IPS DF 19.7 (cell line): ENCODE results near the gene MAL.
"Not testable (repeated sequence)": the region's sequence is repeated elsewhere in the genome, so short reads cannot be mapped to it uniquely, and the experiment has no call there.

Source experiments
- DNase-seq: peaks from one replicate; pipeline ENCODE4 v3.0.0-alpha.2; 2013; ENCODE audit warnings: low read depth, low spot score

MAL gene

DNA sequence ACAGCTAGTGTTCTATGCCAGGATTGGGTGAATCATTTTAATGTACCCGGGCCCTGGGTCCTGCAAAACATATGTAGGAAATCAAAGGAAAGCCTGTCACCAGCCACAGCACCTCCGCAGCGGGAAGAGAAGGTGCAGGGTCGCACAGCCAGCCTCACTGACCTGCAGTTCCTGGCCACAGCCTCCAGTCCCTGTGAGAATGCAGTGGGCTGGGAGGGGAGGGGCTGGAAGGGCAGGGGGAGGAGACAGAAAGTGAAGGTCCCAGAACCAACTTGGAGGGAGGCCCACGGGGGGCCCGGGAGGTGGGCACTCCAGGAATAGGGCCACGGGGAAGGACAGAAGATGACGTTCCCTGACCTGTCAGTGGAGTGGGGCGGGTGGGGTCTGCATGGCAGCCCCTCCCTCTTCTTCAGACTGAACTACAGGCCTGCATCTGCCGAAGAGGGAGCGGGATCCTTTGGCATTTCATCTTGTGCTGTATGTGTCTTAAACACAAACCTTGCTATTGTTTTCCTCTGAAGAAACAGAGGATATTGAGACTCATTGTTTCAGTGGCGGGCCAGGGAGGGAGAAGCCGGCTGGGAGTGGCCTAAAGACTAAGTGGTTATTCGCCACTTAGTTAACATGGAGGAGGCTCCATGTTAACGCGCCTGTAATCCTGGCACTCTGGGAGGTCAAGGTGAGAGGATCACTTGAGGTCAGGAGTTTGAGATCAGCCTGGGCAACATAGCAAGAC is 7.5 kb downstream of the MAL start:
- DNase-seq: no peak

DNA sequence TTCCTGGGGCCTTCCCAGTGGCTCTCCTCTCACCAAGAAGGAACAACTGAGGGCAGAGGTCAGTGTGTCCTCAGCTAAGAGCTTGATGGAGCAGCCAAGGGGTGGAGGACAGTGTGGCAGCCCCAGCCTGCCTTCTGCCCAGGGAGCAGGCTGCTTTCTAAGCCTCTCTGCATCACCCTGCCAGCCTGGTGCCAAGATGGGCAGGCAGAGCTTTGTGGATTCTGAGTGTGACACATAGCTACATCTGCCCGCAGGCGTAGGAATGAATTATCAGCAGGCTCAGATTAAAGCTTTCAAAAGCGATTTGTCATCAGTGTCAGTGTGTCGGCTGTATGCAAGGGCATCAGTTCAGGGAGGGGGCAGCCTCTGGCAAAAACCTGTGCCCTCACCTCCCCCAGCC is 8.7 kb downstream of the MAL start:
- no peak for DNase-seq

DNA sequence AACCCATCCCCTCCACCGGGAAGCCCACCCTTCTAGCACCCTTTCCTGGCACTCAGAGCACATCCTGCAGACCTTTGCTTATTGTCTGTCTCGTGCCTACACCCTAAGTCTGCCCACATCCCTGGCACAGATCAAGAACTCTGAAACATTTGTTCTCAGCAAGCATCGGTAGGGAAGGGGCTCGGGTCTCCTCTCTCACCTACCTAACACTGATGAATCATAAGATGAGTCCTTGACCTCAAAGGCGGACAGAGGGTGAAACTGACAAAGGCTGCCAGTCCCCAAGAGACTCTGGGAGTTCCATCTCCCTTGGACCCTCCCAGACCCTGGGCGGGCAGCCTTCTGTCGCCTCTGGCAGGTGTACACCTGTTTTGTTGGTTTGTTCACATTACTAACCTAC is 9.3 kb downstream of the MAL start:
- DNase-seq: no peak

DNA sequence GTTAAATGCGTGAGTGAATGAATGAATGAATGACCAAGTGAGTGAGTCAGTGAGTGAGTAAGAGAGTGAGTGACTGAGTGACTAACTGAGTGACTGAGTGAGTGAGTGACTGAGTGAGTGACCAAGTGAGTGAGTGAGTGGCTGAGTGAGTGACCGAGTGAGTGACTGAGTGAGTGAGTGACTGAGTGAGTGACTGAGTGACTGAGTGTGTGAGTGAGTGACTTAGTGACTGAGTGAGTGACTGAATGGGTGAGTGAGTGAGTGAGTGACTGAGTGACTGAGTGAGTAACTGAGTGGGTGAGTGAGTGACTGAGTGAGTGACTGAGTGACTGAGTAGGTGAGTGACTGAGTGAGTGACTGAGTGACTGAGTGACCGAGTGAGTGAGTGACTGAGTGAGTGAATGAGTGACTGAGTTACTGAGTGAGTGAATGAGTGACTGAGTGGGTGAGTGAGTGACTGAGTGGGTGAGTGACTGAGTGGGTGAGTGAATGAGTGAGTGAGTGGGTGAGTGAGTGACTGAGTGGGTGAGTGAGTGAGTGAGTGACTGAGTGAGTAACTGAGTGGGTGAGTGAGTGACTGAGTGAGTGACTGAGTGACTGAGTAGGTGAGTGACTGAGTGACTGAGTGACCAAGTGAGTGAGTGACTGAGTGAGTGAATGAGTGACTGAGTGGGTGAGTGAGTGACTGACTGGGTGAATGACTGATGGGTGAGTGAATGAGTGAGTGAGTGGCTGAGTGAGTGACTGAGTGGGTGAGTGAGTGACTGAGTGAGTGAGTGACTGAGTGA is 11.3 kb downstream of the MAL start:
- no peak for DNase-seq

DNA sequence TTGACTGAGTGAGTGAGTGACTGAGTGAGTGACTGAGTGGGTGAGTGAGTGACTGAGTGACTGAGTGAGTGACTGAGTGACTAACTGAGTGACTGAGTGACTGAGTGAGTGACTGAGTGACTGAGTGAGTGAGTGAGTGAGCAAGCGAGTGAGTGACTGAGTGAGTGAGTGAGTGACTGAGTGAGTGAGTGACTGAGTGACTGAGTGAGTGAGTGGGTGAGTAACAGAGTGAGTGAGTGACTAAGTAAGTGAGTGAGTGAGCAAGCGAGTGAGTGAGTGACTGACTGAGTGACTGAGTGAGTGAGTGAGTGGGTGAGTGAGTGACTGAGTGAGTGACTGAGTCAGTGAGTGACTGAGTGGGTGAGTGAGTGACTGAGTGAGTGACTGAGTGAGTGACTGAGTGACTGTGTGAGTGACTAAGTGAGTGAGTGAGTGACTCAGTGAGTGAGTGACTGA is 11.9 kb downstream of the MAL start:
- DNase-seq: no peak

DNA sequence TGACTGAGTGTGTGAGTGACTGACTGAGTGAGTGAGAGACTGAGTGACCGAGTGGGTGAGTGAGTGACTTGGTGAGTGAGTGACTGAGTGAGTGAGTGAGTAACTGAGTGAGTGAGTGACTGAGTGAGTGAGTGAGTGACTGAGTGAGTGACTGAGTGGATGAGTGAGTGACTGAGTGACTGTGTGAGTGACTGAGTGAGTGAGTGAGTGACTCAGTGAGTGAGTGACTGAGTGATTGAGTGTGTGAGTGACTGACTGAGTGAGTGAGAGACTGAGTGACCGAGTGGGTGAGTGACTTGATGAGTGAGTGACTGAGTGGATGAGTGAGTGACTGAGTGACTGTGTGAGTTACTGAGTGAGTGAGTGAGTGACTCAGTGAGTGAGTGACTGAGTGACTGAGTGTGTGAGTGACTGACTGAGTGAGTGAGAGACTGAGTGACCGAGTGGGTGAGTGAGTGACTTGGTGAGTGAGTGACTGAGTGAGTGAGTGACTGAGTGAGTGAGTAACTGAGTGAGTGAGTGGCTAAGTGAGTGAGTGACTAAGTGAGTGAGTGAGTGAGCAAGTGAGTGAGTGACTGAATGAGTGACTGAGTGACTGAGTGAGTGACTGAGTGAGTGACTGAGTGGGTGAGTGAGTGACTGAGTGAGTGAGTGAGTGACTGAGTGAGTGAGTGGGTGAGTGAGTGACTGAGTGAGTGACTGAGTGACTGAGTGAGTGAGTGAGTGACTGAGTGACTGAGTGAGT is 12.5 kb downstream of the MAL start:
- DNase-seq: not testable (repeated sequence)

DNA sequence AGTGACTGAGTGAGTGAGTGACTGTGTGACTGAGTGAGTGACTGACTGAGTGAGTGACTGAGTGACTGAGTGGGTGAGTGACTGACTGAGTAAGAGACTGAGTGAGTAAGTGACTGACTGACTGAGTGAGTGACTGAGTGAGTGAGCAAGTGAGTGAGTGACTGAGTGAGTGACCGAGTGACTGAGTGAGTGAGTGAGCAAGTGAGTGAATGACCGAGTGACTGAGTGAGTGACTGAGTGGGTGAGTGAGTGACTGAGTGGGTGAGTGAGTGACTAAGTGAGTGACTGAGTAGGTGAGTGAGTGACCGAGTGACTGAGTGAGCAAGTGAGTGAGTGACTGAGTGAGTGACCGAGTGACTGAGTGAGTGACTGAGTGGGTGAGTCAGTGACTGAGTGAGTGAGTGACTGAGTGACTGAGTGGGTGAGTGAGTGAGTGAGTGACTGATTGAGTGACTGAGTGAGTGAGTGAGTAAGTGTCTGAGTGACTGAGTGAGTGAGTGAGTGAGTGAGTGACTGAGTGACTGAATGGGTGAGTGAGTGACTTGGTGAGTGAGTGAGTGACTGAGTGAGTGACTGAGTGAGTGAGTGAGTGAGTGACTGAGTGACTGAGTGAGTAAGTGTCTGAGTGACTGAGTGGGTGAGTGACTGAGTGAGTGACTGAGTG is 13.3 kb downstream of the MAL start:
- no peak for DNase-seq

DNA sequence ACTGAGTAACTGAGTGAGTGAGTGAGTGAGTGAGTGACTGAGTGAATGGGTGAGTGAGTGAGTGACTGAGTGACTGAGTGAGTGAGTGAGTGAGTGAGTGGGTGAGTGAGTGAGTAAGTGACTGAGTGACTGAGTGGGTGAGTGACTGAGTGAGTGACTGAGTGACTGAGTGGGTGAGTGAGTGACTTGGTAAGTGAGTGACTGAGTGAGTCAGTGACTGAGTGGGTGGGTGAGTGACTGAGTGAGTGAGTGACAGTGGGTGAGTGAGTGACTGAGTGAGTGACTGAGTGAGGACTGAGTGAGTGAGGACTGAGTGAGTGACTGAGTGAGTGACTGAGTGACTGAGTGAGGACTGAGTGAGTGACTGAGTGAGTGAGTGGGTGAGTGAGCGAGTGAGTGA is 13.9 kb downstream of the MAL start:
- no peak for DNase-seq

DNA sequence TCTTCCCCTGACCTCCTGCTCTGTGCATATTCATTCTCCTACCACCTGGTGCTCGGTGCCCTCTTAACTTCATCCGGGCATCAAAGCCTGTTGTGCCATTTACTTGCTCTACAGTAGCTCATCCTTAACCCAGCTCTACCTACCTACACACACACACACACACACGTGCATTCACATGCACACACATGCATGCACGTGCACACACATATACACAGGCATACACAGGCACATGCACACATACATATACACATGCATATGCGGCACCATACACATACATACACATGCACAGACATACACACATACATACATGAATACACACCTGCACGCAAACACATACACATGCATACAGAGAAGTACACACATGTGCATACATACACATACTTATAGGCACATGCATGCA is 14.5 kb downstream of the MAL start:
- no peak for DNase-seq

DNA sequence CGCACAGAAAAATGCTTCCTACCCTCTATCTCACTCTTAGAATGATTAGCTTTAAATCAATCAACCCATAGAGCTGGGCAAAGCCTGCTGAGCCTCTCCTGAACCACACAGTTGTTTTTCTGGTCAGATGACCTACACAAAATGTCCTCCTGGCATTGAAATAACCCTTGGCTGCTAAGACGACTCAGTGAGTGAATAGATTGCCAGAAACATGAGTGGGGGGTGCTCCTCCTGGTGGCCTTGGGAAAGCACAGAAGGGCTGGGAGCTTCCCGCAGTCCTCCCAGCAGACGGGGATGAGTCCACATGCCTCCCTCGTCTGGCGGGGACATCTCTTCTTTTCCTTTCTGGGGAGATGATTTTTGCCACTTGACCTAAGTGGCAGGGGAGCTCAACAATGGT is 14.9 kb downstream of the MAL start:
- DNase-seq: no peak

DNA sequence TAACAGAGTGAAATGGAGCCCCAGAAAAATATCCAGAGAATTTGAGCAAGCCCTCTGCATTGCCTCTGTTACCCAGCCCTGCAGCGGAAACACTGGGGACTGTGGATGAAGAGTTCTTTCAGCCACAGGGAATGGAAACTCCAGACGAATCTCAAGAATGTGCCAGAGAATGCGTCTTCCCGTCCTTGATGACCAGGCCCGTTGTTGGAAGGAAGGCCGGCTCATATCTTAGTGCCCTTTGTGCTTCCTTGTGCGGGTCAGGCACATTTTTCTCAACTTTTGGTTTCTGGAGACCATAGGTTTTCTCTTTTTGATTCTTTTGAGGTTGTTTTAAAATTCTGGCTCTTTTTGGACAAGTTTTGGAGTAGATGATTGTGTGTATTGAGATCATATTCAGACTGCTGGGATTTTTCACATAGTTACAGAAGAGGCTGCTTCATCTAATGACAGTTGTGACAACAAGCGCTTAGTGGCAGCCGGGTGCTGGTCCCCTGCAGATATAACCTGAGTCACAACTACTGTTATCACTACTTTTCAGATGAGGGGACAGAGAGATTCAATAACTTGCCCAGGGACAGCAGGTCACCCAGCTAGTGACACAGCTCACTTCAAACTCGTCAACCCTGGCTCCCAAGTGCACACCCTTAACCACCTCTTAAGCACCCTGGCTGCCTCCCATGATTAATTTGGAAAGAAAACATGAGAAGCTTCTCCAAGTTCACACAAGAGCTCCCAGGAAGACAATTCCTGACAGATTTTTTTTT is 15.7 kb downstream of the MAL start:
- no peak for DNase-seq

DNA sequence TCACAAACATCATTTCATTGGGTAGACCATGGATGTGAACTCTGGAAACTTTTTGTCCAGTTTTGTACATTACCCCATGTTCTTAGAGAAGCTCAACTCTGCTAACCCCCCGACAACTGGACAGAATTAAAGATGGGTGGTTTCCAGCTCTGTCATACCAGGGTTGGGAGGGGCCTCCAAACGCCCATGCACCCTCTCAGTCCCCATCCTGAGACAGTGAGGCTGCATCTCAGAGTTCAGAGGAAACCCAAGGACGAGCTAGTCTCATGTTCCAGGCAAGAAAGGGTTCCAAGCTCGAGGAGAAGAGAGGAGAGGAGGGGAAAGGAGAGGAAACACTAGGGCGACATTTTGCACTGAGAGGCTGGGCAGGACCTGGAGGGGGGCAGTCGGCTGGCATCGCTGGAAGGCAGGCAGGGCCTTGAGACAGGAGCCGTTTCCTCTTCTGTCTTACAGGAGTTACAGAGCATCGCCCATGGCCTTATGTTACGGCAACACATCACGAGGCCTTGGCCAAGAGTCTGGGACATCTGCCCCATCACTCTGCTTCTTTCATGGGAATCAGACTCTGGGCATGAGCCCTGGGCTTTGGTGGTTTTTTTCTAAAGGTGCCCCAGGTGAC is 16.4 kb downstream of the MAL start:
- no peak for DNase-seq

DNA sequence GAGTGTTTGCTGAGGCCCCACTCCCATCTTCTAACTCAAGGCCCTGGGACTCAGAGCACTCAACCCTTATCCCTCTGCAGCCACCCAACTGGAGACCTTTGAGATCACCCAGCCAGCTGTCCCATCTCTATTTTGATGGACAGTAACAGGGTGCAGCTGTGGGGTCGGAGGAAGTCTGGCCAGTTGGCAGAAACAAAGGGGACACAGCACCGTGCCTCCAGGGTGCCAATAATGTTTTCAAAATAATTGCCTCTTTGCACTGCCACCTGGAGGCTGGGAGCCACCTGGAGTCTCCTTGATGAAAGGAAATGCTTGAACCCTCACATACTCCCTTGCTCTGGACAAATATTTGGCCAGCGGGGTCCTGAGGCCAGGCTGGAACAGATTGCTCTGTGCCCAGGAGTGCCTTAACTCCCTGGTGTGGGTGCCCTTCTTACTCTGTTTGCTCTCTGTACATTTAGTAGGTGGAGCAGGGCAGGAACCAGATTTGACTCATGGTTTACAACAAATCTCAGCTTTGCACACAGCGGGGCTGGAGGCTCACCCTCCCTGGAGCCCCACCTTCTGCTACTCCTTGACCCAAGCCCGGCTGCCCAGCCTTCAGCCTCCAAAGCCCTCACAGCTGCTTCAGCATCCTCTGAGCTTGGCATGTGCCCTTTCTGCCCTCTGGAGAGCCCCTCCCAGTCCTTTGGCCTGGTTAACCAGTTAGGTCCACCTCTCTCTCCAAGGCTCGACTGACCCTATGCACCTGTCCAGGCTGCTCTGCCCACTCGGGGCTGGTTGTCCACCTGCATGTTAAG is 17.2 kb downstream of the MAL start:
- no peak for DNase-seq

DNA sequence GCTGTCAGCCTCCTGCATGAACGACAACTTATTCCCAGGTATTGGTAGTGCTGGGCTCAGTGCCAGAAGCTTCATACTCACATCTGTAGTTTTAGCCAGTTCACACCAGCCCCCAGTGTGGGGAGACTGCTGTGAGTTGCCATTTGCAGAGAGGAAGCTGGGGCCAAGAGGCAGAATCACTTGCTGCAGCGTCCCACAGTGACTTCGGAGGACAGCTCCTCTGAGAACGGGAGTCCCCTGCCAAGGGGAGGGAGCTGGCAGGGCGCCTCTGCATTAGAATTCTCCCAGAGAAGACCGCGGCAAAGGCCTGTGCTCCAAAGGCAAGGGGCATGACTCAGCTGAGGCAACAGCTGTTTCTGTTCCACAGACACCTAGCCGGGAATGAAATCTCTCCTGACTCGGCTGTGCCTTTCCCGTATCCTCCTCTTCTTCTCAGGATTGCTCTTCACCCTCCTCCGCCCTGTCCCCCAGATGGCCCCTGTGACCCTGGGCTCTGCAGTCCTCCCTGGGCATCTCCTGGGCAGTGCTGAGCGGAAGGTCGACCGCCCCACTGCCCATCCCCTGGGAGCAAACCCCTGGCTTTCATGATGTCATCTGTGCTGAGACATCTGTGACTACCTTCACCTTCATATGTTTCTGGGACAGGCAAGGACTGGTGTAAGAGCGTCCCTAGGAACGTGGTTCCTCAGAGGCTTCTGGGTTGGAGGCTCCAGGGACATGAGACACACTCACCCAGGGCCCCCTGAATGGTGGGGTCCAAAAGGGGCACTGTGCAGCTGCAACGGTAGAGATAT is 18.0 kb downstream of the MAL start:
- DNase-seq: no peak

DNA sequence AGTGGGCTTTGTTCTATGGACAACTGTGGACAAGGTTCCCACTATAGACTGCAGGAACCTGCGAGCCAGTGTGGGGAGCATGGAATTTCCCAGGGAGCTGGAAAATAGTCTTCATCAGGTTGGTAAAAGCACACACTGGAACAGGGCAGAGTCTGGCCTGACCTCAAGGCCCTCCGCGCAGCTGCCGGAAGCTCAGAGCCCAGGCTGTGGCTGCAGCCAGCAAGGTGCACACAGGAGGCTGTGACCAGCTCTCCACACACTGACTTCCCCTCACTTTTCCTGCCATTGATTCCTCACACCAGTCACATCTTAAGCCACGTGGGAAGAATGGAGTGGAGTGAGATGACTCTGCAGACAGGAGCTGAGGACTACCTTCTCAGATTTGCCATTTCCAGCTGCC is 19.1 kb downstream of the MAL start:
- no peak for DNase-seq

DNA sequence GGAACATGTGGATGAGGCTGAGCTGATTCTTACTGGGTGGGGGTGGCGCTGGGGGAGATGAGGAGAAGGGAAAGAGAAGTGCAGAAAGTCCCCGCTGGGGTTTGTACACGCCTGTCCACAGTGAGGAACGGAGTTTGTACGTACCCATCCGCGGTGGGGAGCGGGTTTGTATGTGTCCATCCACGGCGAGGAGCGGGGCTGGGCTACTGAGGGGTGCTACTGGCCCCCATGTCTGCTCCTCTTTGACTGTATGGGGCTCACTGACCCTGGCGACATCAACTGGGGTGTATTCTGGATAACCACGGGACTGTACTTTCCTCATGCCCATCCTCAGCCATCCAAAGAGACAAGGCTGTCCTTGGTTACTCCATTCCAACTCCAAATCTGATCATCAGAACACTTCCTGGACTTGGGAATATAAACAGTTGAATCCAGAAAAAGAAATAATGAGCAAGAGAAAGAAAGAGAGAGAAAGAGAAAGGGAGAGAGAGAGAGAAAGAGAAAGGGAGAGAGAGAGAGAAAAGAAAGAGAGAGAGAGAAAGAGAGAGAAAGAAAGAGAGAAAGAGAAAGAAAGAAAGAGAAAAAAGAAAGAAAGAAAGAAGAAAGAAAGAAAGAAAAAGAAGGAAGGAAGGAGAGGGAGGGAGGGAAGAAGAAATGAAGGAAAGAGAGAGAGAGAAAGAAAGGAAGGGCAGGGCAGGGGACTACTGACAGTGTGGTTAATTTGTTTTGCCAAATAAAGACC is 21.0 kb downstream of the MAL start:
- DNase-seq: no peak

DNA sequence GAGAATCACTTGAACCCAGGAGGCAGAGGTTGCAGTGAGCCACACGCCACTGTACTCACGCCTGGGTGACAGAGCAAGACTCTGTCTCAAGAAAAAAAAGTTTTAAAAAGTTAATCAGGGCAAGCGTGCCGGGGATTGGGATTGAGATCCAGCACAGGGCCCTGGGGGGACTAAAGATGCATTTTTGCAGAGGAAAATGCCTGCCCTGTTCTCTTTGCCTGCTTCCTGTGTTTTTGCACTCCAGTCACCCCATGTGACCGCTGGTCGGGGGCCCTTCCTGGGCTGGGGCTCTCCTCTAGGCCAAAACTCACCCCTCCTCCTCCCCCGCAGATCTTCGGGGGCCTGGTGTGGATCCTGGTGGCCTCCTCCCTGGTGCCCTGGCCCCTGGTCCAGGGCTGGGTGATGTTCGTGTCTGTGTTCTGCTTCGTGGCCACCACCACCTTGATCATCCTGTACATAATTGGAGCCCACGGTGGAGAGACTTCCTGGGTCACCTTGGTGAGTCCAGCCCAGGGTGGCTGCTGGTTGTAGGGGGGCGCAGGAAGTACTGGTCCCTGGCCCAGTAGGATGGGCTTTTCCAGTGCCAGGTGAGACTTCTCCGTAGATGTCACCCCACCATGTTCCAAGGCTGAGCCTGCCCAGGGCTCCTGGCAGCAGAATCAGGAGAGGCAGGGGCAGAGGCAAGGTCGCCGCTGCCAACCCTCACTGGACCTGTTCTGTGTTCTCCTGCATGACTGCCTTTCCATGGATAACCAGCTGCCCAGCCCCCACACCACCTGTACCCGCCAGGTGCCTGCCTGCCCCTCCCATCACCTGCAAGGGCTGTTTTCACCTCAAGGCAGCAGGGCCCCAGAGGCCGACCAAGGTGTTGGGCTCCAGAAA is 22.4 kb downstream of the MAL start:
- DNase-seq: no peak
